Measurements from ENCODE around the gene ADARB2.

DNA sequence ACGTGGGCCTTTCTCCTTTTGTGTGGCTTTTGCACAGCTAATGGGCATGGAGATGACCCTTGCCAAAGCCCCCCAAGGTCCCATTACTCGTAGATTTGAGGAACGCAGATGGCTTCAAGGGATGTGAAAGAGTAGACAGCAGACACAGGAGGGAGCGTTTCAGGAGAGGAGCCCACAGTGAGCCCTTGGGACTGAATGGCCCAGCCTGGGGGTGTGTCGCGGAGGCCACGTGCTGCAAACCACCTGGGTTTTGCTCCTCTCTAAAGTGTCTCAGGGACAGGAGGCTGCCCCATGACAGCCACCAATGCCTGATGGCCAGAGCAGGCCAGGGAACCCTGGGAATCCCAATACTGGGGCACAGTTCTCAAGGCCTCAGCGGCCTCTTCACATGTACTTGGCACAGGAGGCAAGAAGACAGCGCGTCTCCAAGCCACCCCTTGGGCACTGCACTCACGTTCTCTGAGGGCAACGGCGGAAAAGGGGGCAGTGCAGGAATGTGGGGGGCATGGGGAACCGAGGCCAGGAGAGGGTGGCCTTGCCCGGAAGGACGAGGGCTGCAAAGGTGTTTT is 495.9 kb downstream of the ADARB2 start:
- no peak for TF ChIP-seq POLR2A (IDR thresholded peaks at IDR 0.05)
- TF ChIP-seq, protein P1, sequence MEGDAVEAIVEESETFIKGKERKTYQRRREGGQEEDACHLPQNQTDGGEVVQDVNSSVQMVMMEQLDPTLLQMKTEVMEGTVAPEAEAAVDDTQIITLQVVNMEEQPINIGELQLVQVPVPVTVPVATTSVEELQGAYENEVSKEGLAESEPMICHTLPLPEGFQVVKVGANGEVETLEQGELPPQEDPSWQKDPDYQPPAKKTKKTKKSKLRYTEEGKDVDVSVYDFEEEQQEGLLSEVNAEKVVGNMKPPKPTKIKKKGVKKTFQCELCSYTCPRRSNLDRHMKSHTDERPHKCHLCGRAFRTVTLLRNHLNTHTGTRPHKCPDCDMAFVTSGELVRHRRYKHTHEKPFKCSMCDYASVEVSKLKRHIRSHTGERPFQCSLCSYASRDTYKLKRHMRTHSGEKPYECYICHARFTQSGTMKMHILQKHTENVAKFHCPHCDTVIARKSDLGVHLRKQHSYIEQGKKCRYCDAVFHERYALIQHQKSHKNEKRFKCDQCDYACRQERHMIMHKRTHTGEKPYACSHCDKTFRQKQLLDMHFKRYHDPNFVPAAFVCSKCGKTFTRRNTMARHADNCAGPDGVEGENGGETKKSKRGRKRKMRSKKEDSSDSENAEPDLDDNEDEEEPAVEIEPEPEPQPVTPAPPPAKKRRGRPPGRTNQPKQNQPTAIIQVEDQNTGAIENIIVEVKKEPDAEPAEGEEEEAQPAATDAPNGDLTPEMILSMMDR (IDR thresholded peaks at IDR 0.05), result no peak
